GM18907 (cell line): Measurements from ENCODE around the gene ANO6.

Experiments
- ATAC-seq: cut with Tn5 transposase; IDR thresholded peaks from one replicate; pipeline ENCODE4 v1.9.1; 2021; ENCODE audit warnings: mild to moderate bottlenecking, moderate library complexity; ENCODE audit not compliant: unreplicated experiment

Gene ANO6

DNA sequence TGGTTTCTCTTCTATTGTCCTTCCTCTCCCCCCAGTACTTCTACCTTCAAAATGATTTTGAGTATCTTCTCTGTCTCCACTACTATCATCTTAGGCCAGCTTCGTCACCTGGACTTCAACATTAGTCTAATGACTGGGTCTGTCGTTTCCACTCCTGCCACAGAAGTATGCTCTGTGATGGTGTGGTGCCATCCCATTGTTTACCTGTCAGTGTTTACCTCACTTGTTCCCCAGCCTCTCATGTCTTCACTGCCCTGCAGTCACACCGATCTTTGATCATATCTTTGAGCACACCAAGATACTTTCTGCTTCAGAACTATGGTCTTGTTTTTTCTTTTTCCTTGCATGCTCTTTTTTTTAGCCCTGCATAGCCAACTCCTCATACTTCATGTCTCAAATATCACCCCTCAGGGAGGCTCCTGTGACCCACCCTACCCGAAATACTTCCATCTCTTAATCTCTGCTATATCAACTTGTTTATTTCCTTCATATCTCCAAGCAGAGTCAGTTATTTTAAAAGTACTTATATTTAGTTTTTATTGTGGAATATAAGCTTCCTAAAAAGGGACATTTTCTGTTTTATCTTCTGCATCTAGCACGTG, 60.4 kb downstream of the ANO6 start:
- ATAC-seq = no peak

DNA sequence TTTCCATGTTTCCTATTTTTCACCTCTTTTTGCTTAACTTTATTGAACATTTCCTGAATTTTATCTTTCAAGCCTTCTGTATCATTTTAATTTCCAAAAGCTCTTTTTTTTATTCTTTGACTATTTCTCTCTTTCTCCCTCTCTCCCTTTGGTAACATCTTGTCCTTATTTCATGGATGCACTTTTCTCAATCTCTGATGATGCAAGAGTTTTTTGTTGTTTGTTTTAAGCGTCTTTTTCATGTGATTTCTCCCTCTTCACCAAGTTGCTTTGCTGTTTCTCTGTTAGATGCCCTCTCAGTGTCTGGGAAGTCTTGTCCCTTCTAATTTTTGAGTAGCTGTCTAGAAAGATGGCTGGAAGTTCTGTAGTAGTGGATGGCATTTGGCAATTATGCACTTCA, 62.6 kb downstream of the ANO6 start:
- ATAC-seq = no peak

DNA sequence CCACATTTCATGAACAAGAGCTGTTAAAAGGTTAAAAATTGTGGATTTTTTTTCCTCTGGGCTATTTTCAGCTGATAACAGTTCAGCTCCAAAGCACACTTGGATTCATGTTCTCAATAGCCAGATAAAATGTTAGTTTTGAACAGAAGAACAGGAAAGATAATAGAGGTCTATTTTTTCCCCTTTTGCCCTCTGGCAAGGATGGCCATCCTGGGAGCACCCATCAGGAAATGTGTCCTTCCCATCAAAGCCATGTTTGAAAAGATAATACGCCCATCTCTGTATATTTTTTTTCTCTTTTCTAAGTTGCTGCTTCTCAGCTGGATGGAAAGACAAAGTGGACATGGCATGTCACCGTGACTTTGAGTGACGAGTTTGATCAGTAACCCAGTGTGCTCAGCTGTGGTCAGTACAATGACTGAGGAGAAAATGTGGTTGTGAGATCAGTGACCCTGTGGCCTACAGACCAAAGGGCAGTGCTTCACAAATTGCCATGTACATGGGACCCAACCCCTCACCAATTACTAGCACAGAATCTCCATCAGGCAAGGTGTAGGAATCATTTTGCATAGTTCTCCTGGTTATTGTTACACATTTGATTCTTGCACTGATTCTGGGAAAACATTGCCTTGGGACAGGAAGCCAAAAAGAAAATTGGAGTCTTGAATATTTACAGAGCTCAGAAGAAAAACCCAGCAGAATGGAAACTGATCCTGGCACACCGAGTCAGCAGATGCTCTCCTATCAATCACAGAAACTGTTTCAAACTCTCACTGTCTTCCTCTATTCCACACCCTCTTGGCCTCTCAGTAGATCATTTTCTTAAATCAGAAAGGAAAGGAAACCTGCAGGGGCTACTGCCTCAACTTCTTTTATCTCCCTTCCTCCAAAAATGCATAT, 64.3 kb downstream of the ANO6 start:
- no peak for ATAC-seq

DNA sequence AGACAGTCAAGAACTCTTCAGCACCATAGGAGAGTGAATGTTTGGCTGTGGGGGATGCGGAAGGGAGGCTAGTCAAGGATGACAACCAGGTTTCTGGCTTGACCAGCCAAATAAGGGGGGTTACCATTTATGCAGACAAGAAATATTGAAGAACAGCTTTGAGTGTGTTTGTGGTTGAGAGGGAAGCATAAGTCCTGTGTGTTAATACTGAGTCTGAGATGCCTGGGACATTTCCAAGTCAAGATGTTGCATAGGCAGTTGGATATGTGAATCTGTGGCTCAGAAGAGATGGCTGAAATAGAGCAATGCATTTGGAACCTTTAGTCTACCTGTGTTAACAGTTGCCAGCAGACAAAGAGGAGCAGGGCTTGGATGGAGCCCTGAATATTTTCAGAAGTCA, 66.1 kb downstream of the ANO6 start:
- ATAC-seq = no peak

DNA sequence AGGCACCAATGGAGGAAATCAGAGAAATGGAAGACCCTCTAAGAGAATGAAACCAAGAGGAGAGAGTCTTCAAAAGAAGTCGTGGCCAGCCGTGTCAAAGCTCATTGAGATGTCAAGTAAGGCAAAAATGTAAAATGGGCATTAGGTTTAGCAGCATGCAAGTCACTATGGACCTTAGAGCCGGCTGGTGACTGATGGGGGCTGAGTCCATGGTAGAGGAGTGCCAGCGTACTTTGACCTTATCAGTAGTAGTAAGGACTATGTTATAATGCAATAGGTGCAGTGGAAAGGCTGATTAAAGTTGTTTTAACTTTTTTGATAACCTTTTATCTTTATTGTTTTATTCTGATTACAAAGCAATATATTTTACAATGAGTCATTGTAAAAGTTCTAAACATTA, 66.5 kb downstream of the ANO6 start:
- no peak for ATAC-seq

DNA sequence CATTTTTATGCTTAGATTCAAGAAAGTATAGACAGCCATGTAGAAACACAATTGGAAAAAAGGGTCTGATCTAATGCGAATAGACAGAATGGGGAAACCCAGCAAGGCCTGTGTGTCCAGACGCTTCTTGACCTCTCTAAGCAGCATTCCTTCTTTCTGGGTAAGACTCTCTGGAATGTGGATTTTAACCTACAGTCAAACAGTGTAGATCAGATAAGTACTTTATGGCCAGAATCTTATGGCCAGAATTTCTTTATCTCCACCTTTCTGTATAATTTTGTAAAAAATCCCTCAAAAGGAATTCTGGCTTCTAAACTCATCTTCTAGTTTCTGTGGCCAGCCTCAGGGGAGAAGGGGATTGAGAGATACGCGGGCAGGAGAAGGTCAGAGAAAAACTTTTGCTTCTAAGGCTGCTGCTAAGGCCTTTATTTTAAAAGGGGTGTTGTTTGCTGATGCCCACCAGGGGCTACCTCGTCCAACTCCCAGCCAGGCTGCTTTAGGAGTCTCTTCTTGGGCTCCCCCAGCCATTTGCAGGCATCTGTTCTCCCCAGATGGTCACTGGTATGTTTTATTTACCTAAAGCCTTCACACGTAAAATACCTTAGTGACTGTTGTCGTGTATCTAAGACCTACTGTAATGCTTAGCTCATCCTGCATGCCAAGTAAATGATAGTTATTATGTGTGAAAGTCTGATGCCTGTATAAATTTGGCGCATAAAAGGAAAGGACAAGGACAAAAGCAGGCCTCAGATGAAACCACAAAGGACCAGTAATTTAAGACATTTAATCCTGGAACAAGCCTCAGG, 68.4 kb downstream of the ANO6 start:
- ATAC-seq = no peak

DNA sequence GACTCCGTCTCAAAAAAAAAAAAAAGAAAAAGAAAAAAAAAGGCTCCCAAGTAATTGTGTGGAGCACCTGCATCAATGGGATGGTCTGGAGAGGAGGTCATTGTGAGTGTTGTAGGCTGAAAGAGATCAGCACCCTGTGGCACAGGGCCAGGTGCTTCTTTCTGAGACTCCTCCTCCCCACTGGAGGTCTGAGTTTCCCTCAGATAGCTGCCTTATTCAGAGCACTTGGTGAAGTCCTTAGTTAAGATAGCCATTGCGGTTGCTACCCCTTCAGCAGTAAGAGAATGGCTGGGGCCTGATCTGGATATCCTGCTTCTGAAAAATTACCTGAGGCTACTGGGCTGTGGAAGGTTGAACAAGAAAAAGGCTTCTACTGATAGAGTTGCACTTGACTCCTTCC, 69.8 kb downstream of the ANO6 start:
- no peak for ATAC-seq

DNA sequence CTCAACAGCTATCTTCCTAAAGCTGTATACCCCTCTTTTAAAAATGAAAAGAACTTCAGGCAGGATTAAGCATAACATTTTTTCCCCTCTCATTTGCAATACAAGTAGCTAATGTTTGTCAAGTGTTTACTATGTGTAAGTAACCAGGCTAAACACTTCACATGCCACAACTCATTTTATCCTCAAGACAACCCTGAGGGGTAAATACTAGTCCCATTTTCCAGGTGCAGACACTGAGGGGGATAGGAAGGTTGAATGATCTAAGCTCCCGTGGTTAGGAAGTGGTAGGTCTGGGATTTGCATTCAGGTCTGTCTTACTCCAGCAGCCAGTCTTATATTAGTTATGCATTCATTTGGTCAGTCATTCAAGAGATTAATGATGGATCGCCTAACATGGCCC, 70.7 kb downstream of the ANO6 start:
- ATAC-seq = no peak

DNA sequence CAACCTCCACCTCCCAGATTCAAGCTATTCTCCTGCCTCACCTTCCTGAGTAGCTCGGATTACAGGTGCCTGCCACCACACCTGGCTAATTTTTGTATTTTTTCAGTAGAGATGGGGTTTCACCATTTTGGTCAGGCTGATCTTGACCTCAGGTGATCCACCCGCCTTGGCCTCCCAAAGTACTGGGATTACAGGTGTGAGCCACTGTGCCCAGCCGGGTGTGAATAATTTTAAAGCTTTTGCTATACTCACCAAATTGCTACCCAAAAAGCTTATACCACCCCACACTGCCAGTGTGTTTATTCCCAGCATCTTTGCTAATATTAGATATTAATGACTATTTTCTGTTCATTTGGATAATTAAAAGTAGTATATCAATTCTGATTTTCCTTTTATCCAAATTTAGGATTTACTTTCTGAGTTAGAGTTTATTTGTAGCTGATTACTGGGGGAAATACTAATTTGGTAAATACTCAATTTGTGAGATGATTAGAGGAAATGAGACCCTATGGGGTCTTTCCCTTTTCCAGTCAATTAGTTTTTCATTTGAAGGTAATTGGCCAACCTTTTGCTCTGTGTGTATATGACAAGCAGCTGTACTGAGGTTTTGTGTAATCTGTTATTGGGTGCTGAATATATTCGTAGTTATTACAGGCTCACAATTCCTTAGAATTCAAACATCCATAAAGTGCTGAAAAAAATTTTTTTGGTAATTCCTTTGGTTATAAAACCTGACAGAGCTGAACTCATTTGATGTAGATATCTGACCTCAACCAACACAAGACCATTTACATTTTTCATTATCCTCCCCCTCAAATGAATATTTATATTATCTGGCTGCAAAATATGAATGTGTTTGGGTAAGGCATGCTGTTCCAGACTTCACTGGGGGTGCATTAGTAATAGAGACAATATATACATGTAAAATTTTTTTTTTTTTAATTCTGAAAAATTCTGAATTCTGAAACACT, 73.6 kb downstream of the ANO6 start:
- no peak for ATAC-seq

DNA sequence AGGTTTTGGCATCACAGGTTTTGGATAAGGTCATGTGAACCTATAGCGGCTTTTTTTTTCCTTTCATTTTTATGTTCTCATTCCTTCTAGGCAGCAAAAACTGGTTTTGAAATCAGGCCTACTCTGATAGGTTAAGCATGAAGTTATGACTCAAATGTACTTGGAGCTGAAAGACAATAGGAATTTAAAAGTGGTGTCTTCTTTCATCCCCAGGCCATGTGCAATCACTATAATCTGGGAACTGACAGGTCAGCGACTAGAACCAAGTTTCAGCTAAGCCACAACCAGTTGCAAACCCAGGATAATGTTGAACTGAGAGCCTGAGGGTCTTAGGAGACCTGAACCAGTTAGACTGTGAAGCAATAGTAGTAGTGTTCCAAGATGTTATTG, 74.3 kb downstream of the ANO6 start:
- ATAC-seq = no peak

DNA sequence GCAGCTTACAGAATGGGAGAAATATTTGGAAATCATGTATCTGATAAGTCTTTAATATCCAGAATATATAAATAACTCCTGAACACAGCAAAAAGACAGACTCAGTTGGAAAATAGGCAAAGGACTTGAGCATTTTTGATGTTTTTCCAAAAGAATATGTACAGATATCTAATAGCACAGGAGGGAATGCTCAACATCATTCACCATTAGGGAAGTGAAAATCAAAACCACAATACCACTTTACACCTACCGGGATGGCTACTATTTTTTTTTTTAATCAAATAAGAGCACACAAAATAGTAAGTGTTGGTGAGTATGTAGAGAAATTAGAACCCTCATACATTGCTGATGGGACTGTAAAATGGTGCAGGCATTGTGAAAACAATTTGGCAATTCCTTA, 75.6 kb downstream of the ANO6 start:
- ATAC-seq = no peak

DNA sequence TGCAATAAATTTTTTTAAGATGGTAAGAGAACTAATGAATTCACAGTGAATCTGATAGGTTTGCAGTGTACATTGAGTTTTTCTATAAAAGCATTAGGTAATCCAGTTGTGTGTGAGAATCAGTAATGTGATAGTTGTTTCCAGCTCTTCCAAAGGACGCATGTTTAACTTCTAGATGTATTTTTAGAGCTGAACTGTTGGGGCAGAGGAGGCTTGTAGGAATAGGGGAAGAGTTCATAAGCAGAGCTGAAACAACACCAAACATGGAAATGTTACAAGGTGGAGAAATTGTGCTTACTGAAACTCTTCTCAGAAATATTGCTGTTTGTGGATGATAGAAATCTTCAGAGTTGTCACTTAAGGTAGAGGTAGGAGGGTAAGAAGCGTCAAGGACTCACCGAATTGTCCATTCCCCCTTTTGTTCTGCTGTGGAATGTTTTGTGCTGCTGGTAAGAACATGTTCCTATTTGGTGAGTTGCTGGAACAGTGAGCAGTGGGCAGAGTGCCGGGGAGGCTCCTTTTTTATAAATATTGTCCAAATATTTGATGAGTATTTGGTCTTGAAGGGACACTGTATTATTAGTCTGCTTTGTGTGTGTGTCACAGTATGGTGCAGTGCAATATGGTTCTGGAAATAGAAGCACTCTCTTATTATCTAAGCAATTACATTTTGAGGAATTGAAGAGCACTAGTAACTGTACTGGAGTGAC, 76.7 kb downstream of the ANO6 start:
- ATAC-seq = no peak

DNA sequence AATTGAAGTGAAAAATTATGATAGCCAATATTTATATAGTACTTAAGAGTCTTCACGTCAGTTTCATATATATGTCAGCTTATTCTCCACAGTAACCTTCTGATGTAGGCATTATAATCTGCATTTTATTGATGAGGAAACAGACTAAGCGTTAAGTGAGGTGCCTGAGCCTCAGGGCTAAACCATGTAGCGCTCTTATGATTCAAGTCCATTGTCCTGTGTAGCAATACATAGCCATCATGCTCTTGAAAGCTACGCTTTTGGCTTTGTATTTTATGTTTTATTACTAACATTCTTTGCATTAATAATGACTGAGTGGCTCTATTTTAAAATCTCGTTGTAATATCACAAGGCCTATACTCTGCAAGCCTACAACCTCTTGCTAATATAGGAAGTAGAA, 79.0 kb downstream of the ANO6 start:
- no peak for ATAC-seq

DNA sequence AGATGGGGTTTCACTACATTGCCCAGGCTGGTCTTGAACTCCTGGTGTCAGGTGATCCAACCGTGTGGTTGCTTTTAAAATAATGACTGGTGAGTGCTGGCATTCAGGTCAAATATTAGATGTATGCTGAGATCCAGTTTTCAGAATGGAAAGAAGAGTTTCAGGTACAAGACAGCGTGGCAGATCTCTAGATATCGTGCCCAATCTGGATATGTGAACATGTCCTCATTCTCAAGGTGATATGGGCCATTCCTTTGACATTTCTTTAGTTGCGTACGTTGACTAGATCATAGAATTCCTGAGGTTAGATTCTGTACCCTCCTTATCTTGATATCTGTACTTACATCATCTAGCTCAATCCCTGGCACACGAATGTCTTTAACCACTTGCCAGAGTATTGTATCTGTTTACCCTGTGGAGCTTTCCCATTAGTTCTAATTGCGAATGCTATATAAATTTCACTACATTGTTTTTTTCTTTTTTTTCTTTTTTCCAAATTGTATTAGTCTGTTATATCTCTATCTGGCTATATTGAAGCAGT, 80.2 kb downstream of the ANO6 start:
- no peak for ATAC-seq

DNA sequence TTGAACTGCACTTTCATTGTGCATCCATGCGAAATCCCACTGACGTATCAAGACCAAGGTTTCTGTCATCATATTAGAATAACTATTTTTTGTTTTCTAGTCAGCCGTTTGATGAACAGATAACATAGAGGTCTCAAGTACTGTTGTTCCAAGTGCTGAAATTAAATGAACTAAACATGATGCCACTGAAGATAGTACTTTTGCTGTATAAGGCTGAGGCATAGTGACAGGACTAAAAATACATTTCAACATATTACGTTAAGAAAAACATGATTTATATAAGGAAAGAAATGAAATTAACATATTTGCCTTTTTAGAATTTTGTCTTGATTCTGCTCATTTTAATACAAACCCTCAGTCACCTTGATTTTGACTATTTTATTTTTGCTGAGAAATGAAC, 82.2 kb downstream of the ANO6 start:
- ATAC-seq = no peak

DNA sequence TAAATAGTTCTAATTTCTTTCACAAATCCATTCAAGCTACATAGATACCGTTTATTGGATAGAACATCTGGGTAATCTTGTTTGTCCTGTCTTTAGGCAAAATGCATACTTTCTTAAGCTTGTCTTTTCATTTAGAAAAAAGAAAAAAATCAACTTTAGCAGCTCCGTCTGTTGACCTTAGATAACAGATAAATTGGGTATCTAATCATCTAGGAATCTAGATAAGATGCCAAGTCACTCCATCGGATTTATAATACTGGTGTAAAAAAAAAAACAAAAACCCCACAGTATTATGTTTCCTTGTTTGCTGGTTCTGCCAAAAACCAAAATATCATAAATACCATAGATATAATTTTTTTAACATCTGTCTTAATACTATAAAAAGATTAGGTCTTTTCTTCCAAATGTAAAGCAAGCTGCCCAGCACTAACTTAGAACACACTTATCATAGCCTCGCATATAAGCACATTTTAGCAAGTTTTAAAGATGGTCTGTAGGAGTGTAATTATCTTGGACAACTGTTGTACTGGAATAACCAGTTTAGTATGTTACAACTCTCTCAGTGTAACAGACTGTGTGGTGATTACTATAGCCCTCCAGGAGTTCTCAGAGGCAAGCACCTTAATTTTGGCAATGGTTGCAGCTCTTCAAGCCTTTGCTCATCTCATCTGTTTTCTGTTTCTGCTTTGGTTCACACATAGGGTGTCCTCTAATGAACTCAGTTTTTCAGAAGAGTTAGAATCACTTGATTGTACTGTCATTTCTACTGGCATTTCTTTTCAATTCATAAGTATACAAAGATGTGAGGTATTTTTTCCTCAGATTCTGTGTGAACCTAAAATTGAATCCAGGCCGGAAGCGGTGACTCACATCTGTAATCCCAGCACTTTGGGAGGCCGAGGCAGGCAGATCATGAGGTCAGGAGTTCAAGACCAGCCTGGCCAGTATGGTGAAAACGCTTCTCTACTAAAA, 83.1 kb downstream of the ANO6 start:
- no peak for ATAC-seq

DNA sequence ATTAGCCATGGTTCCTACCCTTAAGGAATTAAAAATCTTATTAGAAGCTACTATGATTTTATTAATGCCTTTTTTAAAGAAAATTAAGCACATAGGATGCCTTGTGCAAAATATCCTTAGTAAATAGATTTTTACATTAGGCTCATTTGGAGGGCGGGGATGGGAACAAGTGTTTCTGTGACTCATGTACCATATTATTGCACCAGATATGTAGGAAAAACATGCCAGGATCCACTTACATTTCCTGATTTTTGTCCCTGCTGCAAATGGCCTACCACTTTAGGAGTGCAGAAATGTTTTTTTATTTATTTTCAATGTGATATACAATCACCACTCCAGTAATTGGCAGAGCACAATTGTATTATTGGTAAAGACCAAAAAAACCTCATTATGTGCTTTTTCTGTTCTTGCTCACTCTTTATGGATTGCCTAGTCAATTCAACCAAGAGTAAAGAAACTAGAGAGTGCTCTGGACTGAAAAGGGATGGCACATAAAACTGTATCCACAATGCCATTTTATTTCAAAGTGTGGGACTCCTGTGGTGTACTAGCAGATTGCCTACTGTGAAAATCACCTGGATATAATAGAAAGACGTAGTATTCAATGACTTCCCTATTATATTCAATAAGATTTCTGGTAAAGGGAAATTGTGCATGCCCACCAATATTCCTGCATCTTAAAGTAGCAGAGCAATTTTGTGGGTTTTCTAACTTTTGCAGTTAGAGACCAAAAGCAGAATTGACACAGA, 86.9 kb downstream of the ANO6 start:
- no peak for ATAC-seq

DNA sequence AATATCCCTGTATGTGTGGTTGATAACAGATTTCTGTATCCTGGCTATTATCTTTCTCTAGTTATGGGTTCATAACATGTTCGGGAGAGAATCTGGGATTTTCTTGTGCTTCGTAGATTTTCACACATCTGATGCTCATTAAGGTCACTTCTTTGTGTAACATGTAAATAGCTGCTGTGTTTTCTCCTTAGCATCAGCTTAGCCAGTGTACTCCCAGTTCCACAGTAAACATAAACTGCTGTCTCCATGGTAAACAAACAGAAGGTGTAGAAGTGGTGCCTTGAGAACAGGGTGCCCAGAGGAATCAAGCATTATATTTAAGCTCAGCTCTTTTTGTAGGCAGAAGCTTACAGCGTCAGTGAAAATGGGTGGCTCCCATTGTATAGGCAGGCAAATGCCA, 88.0 kb downstream of the ANO6 start:
- no peak for ATAC-seq
